KOPT-K1 (cell line): ENCODE results near the gene GAB1.
A peak's percentile ranks its signal among the peaks of the same experiment; 100 is the strongest.

Source experiments
- H3K27ac ChIP-seq: fragments of 200-600 bp; sonication (generic); 2 replicates; pipeline ENCODE4 v1.5.1; 2016; ENCODE audit warnings: antibody characterized with exemption, mild to moderate bottlenecking, low read depth, low read length; ENCODE audit not compliant: poor library complexity, severe bottlenecking
- H3K36me3 ChIP-seq: fragments of 200-600 bp; sonication (generic); 2 replicates; pipeline ENCODE4 v1.5.1; 2017; ENCODE audit warnings: antibody characterized with exemption, mild to moderate bottlenecking, low read length, moderate library complexity; ENCODE audit not compliant: insufficient read depth
- H3K9me3 ChIP-seq: fragments of 200-600 bp; sonication (generic); 2 replicates; pipeline ENCODE4 v1.5.1; 2017; ENCODE audit warnings: antibody characterized with exemption, low read length, mild to moderate bottlenecking; ENCODE audit not compliant: insufficient read depth, poor library complexity, severe bottlenecking

GAB1 gene

DNA sequence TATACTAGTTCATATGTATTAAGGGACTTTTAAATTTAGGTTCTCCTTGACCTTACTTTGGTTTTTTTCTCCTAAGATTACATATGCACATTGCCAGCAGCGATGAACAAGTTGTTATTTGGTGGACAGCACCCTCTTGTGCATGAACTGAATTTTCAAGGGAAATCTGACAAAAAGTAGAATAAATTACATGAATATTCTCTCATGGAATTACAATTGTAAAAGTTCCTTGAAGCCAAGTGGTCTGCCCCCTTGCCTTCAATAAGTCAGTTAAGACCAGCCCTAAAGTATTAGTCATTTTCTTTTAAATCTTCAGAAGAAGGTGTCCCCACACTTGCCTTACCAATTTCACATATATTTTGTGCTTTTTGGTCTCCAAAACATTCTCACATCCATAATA, 146.2 kb downstream of the GAB1 start:
- Histone ChIP-seq H3K36me3 (no peaks in the 10 kb centered on the region), H3K9me3 (no peaks in the 10 kb centered on the region), H3K27ac (no peak overlapping the region)

DNA sequence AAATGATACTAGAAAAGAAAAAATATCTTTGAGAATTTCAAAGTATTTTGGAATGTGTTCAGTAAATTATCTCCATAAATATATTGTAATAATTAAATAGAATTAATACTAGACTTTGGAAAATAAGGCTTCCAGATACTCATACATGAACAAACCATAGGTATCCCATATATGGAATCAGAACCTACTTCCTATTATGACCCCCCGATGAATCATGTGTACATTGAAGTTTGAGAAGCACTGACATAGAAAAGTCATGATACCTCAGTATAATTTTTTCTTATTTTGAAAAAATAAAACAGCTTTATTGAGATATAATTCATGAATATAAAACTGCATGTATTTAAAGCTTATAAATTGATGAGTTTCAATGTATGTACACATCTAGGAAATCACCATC, 149.6 kb downstream of the GAB1 start:
- H3K27ac ChIP-seq = no peak overlapping the region
- H3K36me3 ChIP-seq = no peaks in the 10 kb centered on the region
- H3K9me3 ChIP-seq = no peaks in the 10 kb centered on the region

DNA sequence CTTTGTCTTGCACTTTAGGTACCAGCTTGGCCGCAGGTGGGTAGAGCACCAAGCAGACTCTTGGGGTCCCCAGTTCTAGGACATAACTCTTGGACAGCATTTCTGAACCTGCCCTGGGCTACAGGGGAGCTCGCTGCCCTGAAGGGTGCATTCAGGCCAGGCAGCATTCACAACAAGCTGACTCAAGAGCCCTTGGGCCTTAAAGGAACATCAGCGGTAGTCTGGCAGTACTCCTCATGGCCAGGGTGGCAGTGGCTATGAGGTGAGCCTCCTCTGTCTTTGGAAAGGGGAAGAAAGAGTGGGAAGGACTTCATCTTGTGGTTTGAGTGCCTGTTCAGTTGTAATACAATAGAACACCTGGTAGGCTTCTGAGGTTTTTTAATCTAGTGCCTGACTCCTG, 152.0 kb downstream of the GAB1 start:
- no peaks in the 10 kb centered on the region for H3K36me3 ChIP-seq
- H3K27ac ChIP-seq = no peak overlapping the region
- no peaks in the 10 kb centered on the region for H3K9me3 ChIP-seq

DNA sequence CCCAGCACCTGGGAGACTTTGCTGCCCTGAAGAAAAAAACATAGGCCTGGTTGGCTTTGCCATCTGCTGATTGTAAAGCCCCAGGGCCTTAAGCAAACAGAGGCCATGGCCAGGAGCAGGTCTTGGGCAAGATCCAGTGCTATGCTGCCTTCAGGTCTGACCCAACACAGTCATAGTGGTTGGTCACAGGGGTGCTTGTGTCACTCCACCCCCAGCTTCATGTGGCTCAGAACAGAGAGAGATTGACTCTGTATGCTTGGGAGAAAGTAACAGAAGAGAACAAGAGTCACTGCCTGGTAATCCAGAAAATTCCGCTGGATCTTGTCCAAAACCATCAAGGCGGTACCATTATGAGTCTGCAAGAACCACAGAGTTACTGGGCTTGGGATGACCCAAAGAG, 152.4 kb downstream of the GAB1 start:
- no peak overlapping the region for H3K27ac ChIP-seq
- H3K9me3 ChIP-seq = no peaks in the 10 kb centered on the region
- H3K36me3 ChIP-seq = no peaks in the 10 kb centered on the region

DNA sequence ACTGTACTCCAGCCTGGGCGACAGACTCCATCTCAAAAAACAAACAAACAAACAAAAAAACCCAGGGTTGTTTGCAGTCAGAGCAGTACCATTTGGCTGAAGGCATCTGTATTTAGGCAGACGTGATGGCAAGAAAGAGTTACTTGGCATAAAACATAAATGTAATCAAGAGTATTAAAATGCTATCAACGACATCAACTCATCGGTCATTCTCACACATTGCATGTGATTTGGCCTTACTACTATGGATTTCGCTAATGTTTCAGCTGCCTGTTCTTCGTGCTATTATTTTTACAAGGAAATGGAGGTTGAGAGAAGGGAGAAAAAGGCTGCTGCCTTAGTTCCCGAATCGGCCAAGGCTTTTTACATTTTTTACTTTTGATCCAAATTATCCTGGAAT, 161.3 kb downstream of the GAB1 start:
- Histone ChIP-seq H3K9me3 (no peaks in the 10 kb centered on the region), H3K36me3 (no peaks in the 10 kb centered on the region)

DNA sequence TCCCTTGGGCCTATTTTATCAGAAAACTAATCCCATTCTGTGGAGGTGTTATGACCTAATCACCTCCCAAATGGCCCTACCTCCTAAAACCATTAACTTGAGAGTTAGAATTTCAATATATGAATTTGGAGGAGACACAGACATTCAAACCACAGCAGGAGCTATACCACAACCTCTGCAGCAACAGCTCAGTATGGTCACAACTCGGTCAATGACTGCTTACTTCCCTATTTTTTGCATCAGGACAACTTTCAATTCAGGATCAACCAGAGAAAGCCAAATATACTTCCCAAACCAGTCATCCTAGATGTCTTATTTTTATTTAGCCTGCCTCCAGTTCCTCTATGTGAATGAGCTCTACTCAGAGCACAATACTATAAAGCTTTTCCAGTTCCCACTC, 165.6 kb downstream of the GAB1 start:
- Histone ChIP-seq H3K27ac (no peak overlapping the region), H3K36me3 (no peaks in the 10 kb centered on the region), H3K9me3 (no peaks in the 10 kb centered on the region)

More for the DNA sequence above, 161.3 kb downstream of the GAB1 start:
- no peak overlapping the region for H3K27ac ChIP-seq

DNA sequence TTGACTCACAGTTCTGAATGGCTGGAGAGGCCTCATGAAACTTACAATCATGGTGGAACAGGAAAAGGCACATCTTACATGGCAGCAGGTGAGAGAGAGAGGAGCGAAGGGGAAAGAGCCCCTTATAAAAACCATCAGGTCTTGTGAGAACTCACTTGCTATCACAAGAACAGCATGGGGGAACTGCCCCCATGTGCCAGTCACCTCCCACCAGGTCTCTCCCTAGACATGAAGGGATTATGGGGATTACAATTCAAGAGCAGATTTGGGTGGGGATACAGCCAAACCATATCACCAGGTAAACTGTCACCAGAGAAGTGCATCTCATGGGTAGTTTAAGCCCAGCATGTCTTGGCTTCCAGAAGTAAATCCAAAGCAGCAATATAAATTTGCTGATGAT, 169.4 kb downstream of the GAB1 start:
- Histone ChIP-seq H3K27ac (no peak overlapping the region), H3K9me3 (no peaks in the 10 kb centered on the region), H3K36me3 (no peaks in the 10 kb centered on the region)

DNA sequence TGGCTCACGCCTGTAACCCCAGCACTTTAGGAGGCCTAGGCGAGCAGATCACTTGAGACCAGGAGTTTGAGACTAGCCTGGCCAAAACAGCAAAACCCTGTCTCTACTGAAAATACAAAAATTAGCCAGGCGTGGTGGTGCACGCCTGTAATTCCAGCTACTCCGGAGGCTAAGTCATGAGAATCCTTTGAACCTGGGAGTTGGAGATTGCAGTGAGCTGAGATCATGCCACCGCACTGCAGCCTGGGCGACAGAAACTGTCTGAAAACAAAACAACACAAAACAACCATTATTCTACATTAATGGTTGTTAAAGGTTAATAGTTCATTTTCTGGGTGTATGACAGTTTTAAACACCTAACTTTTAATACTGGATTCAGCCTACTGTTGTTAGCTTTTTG, 175.2 kb downstream of the GAB1 start:
- Histone ChIP-seq H3K36me3 (peaks cover 10% of the 10 kb centered on the region), H3K27ac (no peak overlapping the region), H3K9me3 (no peaks in the 10 kb centered on the region)

DNA sequence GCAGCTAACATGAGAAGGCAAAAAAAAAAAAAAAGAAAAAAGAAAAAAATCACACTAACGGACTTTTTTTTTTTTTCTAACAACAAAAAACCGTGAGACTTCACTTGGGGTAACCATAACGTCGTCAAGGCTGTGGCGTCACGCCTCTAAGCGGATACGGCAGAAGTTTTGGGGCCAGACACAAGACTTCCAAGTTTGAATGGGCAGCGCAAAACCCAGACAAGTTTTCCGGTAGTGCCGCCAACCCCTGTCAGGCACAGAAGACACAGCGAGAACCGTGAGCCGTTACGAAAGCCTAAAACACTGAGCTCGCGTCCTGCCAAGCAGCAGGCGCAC, 176.3 kb downstream of the GAB1 start:
- peak overlapping the region; percentile 88 for H3K27ac ChIP-seq
- H3K36me3 ChIP-seq = peaks cover 21% of the 10 kb centered on the region
- H3K9me3 ChIP-seq = no peaks in the 10 kb centered on the region

DNA sequence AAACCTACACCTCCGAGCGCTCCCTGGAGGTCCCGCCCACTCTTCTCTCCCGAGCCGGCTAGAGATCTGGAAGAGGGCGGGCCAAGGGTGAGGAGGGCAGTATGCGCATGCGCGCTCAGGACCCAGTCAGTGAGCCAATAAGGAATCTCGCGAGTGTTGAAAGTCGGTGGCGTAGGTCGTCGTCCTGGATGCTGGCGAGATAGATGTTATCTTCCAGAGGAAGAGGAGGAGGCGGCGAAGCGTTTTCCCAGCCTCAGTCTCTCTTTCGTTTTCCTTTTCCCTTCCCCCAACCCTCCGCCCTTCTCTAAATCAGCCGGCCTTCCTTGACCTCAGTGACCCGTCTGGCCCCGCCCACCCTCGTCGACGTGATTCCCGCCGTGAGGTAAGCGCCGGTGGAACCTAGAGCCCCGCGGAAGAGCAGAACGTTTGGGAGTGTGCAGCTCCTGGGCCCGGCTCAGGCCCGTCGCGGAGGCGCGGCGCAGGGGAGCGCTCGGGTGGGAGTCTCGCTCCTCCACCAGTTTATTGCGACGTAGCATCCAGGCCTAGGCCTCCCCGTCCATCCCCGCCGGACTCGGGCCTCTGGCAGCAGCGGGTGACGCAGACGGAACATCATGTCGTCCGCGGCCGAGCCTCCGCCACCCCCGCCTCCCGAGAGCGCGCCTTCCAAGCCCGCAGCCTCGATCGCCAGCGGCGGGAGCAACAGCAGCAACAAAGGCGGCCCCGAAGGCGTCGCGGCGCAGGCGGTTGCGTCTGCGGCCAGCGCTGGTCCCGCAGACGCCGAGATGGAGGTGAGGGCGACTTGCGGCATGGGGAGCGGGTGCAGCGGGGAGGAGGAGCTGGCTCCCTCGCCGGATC, 176.9 kb downstream of the GAB1 start, which contains the start of gene SMARCA5:
Gene SMARCA5, plus strand, starts transcription at position 389 of the 855 bp plus-strand sequence. Its CDS starts 223 bp downstream, at position 612.
- peak within 1 kb of the TSS; percentile 88 for H3K27ac ChIP-seq
- peaks cover 27% of the 10 kb centered on the region for H3K36me3 ChIP-seq
- no peaks in the 10 kb centered on the region for H3K9me3 ChIP-seq

DNA sequence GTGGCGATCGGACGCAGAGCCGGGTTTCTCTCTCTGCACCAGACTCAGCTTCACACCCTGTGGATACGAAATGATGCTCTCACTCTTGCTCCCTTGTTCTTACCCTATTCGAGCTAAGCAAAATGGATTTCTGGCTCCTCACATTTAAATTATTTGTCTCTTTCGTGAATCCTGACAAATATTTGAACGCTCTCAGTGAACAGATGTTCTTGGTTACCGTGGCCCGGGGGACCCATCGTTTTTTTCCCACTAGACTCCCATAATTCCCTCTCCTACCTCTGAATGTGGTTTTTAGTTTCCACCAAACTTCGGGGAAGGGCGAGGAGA, 177.5 kb downstream of the GAB1 start:
- H3K9me3 ChIP-seq = no peaks in the 10 kb centered on the region
- peak overlapping the region; percentile 88 for H3K27ac ChIP-seq
- H3K36me3 ChIP-seq = peaks cover 33% of the 10 kb centered on the region

DNA sequence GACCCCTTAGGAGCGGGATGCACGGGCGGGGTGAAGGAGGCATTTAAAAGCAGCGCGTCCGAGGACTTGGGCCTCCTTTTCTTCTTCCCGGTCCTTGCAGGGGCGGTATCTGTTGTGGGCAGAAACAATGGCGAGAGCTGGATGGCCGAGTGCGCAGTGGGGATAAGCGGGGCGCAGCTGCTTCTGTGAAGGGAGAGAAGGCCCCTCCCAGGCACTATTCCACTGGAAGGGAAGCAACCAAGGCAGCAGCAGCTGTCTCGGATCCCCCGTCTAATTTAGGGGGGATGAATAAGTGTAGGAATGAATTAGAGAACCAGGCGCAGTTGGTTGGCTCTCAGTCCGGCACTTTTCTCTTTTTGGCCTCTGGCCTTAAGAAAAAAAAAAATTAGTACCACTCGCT, 177.8 kb downstream of the GAB1 start:
- Histone ChIP-seq H3K27ac (peak overlapping the region; percentile 88), H3K36me3 (peaks cover 36% of the 10 kb centered on the region), H3K9me3 (no peaks in the 10 kb centered on the region)

DNA sequence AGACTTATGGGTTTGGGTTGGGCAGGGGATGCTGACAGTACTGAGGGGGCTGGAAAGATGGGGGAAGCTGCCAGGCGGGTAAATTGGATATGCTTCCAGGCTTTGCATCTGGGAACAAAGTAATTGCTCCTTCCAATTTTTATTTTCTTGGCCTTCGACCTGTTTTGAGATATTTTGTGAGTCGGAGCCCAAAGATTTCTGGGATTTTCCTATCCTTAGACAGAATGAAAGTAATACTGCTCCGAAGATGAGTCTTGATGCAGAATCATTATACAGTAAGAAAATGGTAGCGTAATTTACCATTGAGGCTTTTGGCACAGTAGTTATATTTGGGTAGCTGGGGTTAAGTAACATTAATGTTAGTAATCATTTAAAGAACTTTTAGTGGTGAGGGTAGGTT, 178.2 kb downstream of the GAB1 start:
- H3K9me3 ChIP-seq = no peaks in the 10 kb centered on the region
- peak overlapping the region; percentile 88 for H3K27ac ChIP-seq
- peaks cover 40% of the 10 kb centered on the region for H3K36me3 ChIP-seq

DNA sequence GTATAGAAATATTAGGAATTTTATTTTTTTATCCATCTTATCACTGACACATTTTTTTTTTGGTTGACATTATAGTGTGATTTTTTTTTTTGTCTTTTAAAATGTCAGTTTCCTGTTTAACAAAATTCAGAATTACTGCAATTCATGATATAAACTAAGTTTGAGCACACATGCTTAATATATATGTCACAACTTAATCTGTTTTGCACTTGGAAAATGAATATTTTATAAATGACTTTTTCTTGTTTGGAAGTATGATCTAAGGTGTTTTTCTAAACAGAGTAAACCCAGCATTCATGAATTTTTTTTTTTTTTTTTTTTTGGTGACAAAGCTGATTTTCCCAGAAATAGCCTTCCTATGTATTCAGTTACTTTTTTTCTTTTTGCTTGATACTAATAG, 179.2 kb downstream of the GAB1 start:
- H3K9me3 ChIP-seq = no peaks in the 10 kb centered on the region
- peaks cover 50% of the 10 kb centered on the region for H3K36me3 ChIP-seq
- no peak overlapping the region for H3K27ac ChIP-seq

DNA sequence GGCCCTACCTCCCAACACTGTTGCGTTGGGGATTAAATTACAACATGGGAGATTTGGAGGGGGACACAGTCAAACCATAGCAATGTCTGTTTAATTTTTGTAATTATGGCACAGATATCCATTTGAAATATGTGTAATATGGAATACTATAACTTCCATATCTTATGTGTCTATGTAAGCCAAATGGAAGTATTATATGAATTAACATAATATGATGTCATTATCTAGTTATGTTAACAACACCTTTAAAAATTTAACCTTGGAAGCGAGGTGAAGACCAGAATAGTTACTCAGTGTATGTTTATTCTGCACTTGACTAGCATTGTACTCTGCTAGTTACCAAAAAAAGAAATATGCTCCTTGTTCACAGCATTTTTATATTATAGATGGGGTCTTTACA, 181.1 kb downstream of the GAB1 start:
- Histone ChIP-seq H3K9me3 (no peaks in the 10 kb centered on the region), H3K36me3 (peaks cover 69% of the 10 kb centered on the region), H3K27ac (no peak overlapping the region)
